Activated CD8-positive, alpha-beta memory T cell treated with anti-CD3 and anti-CD28 coated beads for 1 hour (primary cell): ENCODE data around the gene MYL6.
A peak's percentile ranks its signal among the peaks of the same experiment; 100 is the strongest.

Experiments used
- DNase-seq, 2 donors: peaks; one replicate each; pipeline ENCODE4 v3.0.0-alpha.2; 2020; ENCODE audit warnings: low read depth in 1 of 2; ENCODE audit errors: extremely low read depth in 1 of 2

MYL6 gene

DNA sequence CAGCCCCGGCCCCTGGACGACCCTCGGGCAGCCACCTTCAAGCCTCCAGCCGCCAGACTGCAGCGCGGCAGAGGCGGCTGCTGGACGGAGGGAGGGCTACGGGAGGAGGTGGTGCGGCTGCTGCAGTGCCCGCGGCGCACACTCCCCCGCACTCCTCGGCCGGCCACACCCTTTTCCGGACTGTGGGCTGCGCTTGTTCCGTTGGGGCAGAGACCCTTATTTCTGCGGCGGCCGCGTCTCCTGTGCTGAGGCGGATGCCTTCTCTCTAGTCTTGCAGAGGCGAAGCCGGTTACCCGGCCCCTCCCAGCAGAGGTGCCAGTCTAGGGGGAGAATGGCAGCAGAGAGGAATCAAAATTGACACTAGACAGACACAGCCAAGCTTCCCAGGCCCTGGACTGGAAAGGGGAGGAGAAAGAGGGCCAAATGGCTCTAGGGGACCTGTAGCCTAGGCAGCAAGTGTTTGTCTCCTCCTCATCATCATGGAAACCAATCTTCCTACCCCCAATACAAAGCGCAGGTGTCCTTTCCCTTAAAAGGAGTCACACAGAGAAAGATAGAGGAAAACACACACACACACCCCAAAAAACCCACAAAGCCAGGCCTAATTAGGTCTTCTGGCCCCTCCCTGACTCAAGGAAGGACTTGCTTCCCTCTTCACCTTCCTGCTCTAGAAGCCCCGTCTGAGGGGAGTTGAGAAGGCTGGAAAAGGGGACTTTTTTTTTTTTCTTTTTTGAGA lies 28.8 kb upstream of the MYL6 start:
- peak in 1 of 2 donors; percentile 69 for DNase-seq

DNA sequence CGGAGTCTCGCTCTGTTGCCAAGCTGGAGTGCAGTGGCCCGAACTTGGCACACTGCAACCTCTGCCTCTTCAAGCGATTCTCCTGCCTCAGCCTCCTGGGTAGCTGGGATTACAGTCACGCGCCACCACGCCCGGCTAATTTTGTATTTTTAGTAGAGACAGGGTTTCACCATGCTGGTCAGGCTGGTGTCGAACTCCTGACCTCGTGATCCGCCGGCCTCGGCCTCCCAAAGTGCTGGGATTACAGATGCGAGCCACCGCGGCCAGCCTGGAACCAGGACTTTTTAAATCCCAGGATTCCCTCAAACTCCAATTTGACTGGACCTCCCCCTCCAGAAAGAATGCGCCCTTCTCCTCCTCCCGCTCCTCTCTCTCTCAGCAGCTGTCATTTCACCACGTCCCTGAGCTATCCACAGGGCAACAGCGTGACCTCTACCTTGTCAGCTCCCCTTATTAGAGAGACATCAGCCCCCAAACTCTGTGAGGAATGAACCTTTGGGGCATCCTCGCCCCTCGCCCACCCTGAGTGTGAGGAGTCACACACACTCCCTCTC lies 28.1 kb upstream of the MYL6 start:
- no peak for DNase-seq

DNA sequence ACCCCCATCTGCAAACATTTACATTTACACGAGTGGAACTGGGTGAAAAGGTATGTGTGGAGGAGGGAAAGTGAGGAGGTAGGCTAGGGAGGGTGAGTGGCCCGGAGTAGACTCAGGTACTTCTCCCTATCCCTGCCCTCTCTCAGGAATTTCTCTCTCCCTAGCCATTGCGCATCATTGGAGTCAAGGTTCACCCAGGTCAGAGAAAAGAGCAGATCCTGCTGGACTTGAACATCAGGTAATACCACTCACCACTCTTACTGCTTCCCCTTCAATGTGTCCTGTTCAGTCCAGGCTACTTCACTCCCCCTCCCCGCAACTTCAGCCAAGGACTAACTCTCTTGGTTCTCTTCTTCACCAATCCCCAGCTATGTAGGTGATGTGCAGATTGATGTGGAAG lies 27.3 kb upstream of the MYL6 start:
- no peak for DNase-seq

- DNase-seq: no peak
Observed at GRCh38 chr12:56134897-56135296, 23.3 kb upstream of the MYL6 start.

GRCh38 chr12:56137853-56138571 lies 20.1 kb upstream of the MYL6 start:
- DNase-seq: no peak

DNA sequence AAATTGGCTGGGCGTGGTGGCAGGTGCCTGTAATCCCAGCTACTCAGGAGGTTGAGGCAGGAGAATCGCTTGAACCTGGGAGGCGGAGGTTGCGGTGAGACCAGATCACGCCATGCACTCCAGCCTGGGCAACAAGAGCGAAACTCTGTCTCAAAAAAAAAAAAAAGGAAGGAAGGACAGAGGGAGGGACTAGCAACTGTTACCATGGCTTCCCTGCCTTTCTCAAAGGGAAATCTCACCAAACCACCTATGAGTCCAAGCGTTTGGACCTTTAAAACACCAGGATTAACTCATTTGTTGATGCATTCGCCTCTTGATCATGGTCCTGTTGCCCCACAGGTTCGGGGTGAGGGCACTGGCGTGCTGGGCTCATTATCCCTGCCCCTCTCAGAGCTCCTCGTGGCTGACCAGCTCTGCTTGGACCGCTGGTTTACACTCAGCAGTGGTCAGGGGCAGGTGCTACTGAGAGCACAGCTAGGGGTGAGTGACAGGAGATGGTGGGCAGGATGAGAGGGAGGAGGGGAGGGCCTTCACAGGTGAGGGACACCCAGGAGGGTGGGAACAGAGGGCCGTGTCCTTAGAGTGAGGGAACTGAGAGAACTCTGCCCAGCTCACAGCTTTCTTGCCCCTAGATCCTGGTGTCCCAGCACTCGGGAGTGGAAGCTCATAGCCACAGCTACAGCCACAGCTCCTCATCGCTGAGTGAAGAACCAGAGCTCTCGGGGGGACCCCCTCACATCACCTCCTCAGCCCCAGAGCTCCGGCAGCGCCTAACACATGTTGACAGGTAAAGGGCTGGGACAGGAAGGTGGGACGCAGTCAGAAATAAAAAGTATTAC lies 16.0 kb upstream of the MYL6 start:
- DNase-seq: no peak

GRCh38 chr12:56143217-56143616 lies 14.9 kb upstream of the MYL6 start:
- DNase-seq: no peak

- DNase-seq: no peak
Observed at GRCh38 chr12:56143870-56144269, 14.3 kb upstream of the MYL6 start.

DNA sequence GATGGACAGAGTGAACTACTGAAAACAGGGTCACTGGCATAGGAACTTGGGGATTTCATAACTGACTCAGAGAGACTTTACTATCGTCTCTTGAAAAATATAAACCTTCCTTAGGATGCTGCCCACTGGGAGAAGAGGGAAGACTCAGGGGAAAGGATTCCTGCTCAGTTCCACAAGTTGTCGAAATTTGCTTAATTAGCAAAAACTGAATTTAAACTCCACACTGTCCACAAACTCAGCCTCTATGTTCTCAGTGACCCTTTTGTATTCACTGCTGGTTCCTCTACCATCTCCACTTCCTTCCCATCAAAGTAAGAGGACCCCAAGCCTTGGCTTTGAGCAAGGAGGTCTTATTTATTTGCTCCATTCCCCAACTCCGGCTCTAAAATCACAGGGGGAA lies 12.9 kb upstream of the MYL6 start:
- DNase-seq: no peak

GRCh38 chr12:56146492-56147460 lies 11.4 kb upstream of the MYL6 start:
- DNase-seq: no peak

DNA sequence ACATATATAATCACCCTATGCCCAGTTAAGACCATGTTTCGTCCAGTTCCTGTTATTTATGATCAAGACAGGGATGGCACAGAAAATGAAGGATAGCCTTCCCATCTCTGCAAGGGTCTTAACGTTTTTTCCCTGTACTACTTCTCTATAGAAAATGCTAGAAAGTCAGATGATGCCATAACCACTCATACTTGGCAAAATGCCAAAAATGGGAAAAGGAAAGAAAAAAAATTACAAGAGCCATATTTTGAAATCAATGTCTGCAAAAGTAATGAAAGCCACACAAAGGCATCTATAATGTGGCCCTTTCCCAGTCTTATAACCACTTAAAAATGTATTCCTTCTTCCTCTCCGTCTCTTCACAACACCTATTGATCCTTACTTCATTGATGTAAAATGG lies 7.6 kb upstream of the MYL6 start:
- DNase-seq: no peak

DNA sequence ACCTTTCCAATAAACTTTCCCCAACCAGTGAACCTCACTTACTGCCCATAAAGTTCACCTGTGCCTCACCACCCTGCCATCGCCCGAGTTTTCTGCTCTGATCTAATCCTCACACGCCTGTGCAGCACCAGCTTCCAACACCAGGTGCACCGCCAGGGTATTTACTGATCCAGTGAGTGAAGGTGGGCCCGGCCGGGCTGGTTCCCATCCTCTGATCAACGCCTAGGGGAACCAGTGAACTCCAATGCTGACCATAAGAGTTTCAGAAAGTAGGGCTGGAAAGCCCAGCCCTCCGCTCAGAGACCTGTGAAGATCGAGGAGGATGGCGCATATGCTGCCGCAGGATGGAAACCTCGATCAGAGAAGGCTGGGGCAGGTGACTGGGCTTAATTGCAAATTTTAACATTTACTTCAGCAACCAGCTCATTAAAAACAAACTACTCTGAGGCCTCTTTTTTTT lies 6.5 kb upstream of the MYL6 start:
- DNase-seq: no peak

DNA sequence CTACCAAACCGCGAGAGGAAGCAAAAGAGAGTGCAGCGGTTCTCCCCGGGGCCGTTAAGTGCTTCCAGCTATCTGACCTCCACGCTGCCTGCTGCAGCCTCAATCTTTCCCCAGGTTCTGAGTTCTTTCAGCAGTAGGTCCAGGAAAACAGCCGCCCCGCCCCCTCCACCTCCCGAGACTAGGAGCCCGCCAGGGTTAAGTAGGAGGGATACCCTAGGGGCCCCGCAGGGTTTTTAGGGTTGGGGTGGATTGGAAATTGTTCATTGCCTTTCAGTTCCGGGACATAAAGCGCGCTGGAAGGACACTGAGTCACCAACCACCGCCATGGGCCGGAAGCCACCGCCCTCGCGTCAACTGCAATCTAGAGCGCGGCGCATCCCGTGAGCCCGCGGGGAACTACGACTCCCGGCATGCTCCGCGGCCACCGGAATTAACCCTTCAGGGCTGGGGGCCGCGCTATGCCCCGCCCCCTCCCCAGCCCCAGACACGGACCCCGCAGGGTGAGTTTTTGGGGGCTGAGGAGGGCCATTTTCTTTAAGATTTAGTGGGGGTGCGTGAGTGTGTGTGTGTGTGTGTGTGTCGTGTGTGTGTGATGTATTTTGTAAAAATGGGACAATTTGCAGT lies 5.9 kb upstream of the MYL6 start, which contains the start of gene MYL6B:
TSS of gene MYL6B (plus strand) at position 456 of the 624 bp plus-strand sequence. CDS start 1,332 bp downstream, outside the sequence.
- DNase-seq: peak; percentile 78 to 90

DNA sequence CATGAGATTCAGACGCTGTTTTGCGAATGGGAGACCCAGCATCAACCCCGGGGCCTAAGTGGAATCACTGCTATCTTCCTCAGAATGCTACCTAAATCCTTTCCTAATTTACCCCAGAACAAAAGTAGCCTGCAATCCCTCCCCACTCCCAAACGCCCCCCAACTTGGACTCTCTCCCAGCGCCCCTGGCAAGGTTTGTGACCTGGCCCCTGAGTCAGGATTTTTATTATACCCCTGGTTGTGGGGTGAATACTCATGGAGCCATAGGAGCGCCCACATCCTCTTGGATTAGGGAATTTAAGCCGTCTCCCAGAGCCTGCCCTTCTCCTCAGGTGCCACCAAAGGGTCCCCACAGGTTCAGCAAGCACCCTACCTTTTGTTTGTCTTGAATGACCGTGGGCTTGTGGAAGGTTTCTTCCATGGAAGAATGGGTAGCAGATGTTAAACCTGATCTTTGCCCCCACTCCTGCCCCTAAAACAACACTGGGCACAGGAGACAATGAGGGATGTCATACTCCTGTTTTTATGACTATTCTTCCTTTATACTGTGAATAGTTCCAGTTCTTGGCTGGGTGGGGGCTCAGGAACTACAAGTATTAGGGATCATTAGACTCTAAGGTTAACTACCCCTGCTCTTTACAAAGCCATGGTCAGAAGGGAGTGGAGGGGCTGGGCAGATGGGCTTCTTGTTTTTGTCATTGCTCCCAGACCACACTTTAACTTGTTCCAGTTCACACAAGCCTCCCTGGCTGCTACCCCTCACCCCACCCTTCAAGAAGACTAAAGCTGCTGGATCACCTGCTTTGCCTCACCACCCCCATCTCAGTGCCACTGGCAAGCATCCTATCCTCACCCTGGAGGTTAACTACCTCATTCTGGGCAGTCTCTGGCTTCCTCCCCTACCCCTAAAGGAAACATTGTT lies 5.1 kb upstream of the MYL6 start:
- no peak for DNase-seq

DNA sequence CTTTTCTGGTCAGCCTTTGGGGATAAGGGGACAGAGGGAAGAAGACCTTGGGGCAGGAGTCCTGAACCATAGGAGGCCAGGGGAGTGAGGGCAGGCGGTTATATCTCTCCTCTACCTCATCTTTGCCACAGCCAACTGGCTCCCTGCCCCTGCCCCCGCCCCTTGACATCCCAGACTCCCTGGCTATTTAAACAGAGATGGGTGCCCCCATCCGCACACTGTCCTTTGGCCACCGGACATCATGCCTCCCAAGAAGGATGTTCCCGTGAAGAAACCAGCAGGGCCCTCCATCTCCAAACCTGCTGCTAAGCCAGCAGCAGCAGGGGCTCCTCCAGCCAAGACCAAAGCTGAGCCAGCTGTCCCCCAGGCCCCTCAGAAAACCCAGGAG lies 4.5 kb upstream of the MYL6 start:
- DNase-seq: no peak

GRCh38 chr12:56154246-56154771 lies 3.9 kb upstream of the MYL6 start:
- no peak for DNase-seq

DNA sequence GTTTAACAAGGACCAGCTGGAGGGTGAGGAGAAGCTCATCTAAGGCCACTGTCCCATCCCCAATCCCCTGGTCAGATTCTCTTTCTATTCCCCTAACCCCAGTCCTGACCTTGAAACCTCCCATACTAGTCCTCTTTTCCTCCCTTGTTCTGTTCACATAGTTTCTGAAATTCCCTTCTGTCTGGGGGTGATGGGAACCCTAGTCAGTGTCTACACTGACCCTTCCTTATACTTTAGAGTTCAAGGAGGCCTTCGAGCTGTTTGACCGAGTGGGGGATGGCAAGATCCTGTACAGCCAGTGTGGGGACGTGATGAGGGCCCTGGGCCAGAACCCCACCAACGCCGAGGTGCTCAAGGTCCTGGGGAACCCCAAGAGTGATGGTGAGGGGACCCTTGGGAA lies 3.3 kb upstream of the MYL6 start:
- no peak for DNase-seq

DNA sequence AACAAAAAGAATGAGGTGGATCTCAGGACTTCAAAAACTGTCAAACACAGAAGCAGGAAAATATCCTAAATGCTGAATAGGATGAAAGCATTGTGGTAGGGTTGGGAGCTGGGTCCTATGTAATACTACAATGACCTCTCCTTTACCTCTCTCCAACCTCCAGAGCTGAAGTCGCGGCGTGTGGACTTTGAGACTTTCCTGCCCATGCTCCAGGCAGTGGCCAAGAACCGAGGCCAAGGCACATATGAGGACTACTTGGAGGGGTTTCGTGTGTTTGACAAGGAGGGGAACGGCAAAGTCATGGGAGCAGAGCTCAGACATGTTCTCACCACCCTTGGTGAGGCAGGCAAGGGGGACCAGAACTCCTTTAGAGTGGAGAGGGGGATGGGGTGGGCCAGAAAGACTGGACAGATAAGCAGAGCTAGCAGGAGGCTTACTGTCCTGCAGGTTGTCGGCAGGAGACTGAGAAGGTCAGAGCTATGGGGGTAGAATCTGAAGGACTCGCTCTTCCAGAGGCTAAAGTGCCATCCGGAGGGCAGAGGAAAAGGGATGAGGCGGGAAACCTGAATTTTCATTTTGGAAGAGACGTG lies 2.8 kb upstream of the MYL6 start:
- DNase-seq: no peak
